Measurements from ENCODE around the gene CRYAA.
"Not testable (repeated sequence)": the region's sequence is repeated elsewhere in the genome, so short reads cannot be mapped to it uniquely, and the experiment has no call there.

Gene CRYAA

DNA sequence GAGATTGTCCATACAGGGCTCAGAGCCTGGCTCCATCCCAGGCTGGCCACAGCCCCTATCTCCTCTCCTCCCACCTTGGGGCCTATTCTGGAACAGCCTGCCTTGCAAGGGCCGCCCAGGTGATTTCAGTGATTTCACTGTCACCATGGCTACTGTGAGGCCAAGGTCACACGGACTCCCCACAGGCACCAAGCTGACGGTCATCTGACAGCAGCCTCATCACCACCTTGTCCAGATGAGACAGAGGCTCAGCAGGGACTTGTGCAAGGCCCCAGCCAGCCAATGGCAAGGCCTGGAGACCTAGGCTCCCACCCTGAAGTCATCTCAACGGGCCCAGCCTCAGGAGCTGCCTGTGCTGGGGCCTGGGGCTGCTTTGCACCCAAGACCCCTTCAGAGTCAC lies 6.2 kb downstream of the CRYAA start:
- DNase-seq (ENCODE audit: low read depth); H3K4me3 ChIP-seq (ENCODE audit: low read depth, low read length): not testable (repeated sequence)

DNA sequence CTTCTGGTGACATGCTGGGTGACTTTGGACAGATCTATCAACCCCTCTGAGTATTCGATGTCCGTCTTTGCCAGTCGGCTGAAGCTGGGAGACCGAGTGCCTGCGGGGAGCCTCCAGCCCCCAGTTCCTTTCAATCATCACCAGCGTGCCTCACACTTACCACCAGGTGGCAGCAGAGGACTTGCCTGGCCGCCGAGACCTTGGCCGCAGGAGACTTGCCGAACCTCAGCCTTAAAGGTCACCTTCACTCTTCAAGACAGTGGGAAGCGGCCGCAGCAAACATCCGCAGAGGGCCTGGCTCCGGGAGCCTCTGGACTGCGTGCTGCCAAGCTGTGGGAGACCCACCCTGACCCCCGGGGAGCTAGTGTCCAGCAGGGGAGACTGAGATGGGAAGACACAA lies 7.8 kb downstream of the CRYAA start:
- not testable (repeated sequence) for DNase-seq (ENCODE audit: low read depth)

DNA sequence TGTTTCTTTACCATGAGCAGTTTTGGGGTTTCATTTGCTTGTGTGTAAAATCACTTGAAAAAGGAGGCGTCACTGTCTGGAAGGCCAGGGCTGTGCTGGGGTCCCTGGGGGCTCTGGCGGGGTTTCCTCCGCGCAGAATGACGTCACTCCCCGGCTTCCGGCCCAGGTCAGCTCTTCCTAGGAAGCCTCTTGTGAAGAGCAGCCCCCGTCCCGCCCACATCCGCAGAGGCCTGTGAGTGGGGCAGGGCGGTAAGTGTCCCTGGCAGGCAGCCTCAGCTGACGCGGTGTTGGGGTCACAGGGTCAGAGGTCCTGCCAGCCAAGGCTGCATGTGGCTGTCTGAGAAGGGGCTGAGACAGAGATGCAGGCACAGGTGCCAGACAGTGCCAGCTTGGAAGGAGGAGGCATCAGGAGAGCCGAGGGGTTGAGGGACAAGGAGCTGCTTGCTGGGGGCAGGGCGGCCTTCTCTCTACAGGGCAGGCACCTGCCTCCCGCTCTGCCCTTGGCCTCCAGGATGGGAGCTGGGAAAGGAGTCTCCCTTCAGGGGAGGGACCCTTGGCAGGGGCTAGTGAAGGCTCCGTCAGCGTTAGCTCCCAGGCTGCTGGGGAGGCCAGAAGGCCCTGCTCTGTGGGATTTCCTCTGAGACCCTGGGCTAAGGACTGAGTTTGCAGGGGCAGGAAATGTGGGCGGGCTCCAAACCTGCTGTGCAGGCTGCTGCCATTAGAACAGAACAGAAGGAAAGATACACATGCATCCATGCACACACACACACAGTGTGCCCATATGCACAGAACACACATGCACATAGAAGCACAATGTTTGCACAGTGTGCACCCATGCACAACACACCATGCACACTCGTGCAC lies 8.5 kb downstream of the CRYAA start:
- not testable (repeated sequence) for H3K4me3 ChIP-seq (ENCODE audit: low read depth, low read length); DNase-seq (ENCODE audit: low read depth)

More for the DNA sequence above, 7.8 kb downstream of the CRYAA start:
- H3K4me3 ChIP-seq (ENCODE audit: low read depth, low read length), result not testable (repeated sequence)

DNA sequence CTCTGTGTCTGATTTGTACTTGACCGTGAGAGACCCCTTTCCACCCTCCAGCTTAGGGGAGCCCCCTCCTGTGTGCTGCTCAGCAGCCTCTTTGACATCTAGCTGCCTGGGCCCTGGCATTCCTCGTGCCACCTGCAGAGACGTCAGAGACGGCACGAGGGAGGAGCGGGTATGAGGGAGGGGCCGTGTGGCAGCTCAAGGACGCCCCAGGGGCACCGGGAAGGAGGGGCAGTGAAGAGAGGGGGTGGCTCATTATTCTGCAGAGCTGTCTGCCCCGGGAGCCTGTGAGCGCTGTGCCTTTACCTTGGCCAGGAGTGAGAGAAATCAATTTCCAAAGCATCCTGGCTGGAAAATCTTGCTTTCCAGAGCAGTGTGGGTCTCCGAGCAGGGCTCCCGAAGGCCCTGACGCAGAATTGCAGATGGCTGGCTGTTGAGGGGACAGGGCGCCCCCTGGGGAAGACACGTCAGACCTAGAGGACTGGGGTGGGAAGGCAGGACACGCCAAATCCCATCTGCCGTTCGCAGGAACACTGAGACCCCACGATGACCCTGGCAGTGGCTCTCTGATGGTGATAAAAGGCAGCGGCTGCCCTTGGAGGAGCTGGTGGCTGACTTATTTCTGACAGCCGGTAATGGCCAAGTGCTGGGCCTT lies 9.5 kb downstream of the CRYAA start:
- not testable (repeated sequence) for H3K4me3 ChIP-seq (ENCODE audit: low read depth, low read length); DNase-seq (ENCODE audit: low read depth)

DNA sequence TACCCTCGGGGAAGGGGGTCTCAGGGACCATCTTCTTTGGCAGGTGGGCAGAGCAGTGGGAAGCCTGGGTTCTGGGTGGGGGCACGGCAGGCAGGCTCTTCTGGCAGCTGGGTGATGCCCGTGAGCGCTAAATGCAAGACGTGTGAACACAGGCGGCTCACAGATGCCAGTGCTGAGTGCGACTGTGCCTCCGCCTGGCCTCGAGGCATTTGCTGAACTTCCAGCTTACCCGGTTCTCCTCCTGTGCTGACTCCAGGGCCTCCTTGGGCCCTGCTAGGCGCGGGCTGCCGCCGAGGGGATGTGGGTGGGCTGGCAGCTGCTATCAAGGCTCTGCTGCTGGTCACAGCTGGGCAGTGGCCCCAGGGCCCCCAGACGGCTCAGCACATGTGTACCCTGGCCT lies 12.2 kb downstream of the CRYAA start:
- DNase-seq (ENCODE audit: low read depth); H3K4me3 ChIP-seq (ENCODE audit: low read depth, low read length): not testable (repeated sequence)

DNA sequence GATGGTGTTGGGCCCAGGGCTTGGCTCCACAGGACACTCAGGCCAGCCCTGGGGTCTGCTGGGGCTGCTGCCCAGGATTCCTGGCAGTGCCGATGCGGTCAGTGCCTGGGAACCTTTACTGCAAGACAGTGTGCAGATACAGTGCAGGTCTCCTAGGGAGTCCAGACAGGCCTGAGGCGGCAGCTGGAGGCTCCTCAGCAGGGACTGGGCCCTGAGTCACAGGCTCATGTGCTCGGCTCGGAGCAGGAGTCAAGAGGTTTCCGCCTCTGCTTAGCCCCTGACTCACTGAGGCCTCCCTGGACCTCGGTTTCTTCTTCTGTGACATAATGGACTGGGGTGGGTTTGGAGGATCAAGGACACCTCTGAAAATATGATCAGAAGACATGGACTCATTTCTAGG lies 18.5 kb downstream of the CRYAA start:
- not testable (repeated sequence) for DNase-seq (ENCODE audit: low read depth); H3K4me3 ChIP-seq (ENCODE audit: low read depth, low read length)

DNA sequence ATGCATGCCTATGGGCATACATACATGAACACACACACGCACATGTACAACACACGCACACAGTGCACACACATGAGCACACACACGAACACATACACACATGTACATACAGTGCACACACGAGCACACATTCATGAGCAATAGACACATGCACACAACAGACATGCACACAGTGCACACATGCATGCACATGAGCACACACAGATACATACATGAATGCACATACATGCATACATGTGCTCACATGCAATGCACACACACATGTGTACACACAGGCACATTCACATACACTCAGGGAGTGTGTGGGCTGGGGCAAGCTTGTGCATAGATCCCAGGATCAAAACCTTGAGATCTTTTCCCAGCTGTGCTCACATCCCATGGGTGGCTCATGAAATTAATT lies 18.9 kb downstream of the CRYAA start:
- DNase-seq (ENCODE audit: low read depth), result no peak
- H3K4me3 ChIP-seq (ENCODE audit: low read depth, low read length), result no peak overlapping the region
- TF ChIP-seq, protein P1, sequence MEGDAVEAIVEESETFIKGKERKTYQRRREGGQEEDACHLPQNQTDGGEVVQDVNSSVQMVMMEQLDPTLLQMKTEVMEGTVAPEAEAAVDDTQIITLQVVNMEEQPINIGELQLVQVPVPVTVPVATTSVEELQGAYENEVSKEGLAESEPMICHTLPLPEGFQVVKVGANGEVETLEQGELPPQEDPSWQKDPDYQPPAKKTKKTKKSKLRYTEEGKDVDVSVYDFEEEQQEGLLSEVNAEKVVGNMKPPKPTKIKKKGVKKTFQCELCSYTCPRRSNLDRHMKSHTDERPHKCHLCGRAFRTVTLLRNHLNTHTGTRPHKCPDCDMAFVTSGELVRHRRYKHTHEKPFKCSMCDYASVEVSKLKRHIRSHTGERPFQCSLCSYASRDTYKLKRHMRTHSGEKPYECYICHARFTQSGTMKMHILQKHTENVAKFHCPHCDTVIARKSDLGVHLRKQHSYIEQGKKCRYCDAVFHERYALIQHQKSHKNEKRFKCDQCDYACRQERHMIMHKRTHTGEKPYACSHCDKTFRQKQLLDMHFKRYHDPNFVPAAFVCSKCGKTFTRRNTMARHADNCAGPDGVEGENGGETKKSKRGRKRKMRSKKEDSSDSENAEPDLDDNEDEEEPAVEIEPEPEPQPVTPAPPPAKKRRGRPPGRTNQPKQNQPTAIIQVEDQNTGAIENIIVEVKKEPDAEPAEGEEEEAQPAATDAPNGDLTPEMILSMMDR (conservative IDR thresholded peaks at IDR 0.05; ENCODE audit: low read depth, low read length), result no peak

DNA sequence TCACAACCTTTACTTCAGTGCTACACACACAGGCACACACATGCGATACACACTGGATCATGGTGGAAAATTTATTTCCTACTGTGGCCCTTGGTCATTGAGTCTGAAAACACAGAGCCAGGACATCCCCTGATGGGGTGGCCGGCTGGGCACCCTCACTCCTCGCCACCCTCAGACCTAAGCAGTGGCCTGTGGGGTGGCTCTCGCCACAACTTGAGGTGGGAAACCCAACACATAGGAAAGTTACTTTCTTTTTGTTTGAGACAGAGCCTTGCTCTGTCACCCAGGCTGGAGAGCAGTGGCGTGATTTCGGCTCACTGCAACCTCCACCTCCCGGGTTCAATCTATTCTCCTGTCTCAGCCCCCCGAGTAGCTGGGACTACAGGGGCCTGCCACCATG lies 19.4 kb downstream of the CRYAA start:
- DNase-seq (ENCODE audit: low read depth), result no peak
- TF ChIP-seq, protein P1 (conservative IDR thresholded peaks at IDR 0.05; ENCODE audit: low read depth, low read length), result no peak
- H3K4me3 ChIP-seq (ENCODE audit: low read depth, low read length), result no peak overlapping the region

DNA sequence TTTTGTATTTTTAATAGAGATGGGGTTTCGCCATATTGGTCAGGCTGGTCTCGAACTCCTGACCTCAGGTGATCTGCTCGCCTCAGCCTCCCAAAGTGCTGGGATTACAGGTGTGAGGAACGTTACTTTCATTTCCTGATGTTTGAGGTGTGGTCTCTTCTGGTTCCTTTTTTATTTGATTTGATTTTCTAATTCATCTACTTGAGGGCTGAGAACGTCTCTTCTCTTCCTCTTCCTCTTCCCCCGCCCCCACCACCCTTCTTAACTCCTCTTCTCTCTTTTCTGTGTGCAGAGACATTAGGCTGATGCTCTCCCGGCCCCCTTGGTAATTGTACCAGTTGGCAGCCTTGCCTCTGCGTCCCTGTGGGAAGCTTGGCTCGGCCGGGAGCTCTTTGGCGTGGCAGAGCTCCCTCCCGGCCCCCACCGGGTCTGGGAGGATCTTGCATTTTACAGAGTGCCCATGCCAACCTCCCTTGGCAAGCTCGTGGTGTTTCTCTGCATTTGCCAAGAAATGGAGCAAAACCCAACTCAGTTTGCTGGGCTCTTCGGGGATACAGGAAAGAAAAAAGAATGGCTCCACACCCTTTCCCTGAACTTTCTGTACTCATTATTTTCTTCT lies 19.9 kb downstream of the CRYAA start:
- DNase-seq (ENCODE audit: low read depth), result no peak

DNA sequence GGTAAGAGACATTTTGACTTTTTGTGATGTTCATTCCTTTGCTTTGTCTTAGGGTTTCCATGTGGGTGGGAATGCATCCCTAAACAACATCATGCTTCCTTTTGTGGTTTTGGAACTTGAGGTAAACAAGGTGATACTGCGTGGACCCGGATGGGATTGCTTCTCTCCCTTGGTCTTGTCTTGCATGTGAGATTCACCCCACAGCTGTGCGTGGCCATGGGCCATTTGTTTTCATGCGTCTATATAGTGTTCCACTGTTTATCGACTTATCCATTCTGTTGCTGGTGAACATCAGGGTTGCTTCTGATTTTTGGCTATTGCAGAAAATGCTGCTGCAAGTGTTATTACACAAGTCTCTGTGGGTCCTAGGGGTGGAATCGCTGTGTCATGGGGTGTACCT lies 21.1 kb downstream of the CRYAA start:
- TF ChIP-seq, protein P1 (conservative IDR thresholded peaks at IDR 0.05; ENCODE audit: low read depth, low read length), result no peak
- H3K4me3 ChIP-seq (ENCODE audit: low read depth, low read length), result no peak overlapping the region
- DNase-seq (ENCODE audit: low read depth), result no peak

More for the DNA sequence above, 19.9 kb downstream of the CRYAA start:
- no peak overlapping the region for H3K4me3 ChIP-seq (ENCODE audit: low read depth, low read length)
- TF ChIP-seq, protein P1 (conservative IDR thresholded peaks at IDR 0.05; ENCODE audit: low read depth, low read length), result no peak
